Measurements from ENCODE around the gene BHLHA15. TPM values are rescaled to one million over a fixed set of nuclear protein-coding genes. Genes with fewer than 3 reads are reported as not detected.

Gene BHLHA15
- total and polyA plus RNA-seq, 2 of the 8 experiments (the other 6 are each of a cell fraction or from before 2014, with no cell fraction given) = 1.1 to 2.7 TPM

- no peak for TF ChIP-seq CHD7 (IDR thresholded peaks at IDR 0.05; ENCODE audit: insufficient replicate concordance, low read length)
Measured at GRCh38 chr7:98229441-98229840, 18.2 kb downstream of the BHLHA15 start (continued).

All from H1 (cell line).